GM12878 (cell line): ENCODE data around the gene CD300E. TPM values are rescaled to one million over a fixed set of nuclear protein-coding genes. Genes with fewer than 3 reads are reported as not detected.

ENCODE experiments used
- ATAC-seq: fragments of 200-7000 bp; cut with Tn5 transposase; 3 replicates; pipeline ENCODE4 v1.9.1; 2020; ENCODE audit warnings: mild to moderate bottlenecking, moderate library complexity
- BruUV-seq: library from RNA; stranded (reverse); fragments of 400-500 nt; replicated peaks from 2 replicates; lab custom pipeline; 2021; lab: Mats Ljungman, UMichigan
- CTCF ChIA-PET: fragments of 300-600 bp; sonication (Branson Sonifier 250); formaldehyde crosslinking; extraction: SDS; loops from one replicate; lab custom pipeline; 2021; ENCODE audit warnings: inconsistent platforms; lab: Yijun Ruan, JAX
- POLR2A ChIA-PET: fragments of 350-600 bp; formaldehyde crosslinking; extraction: SDS; loops from one replicate; lab custom pipeline; 2021; ENCODE audit warnings: inconsistent platforms; lab: Charles Lee
- RAD21 ChIA-PET: fragments of 300-600 bp; sonication (Branson Sonifier 250); formaldehyde crosslinking; loops from one replicate; lab custom pipeline; 2023; ENCODE audit warnings: antibody characterized with exemption; ENCODE audit not compliant: unreplicated experiment; lab: Charles Lee
- SMC1A ChIA-PET: fragments of 300-600 bp; sonication (Branson Sonifier 250); formaldehyde crosslinking; loops from one replicate; lab custom pipeline; 2023; ENCODE audit not compliant: unreplicated experiment, uncharacterized antibody; lab: Charles Lee
- DNase-seq: peaks from one replicate; pipeline ENCODE4 v3.0.0-alpha.2; 2011; ENCODE audit warnings: low read depth, low spot score
- FAIRE-seq: peaks from 3 replicates; lab custom pipeline; 2011; peaks lifted over from hg19 to GRCh38; lab: Jason Lieb, UNC
- H2AFZ ChIP-seq: 2 replicates; pipeline ENCODE4 v1.6.0; 2011; ENCODE audit warnings: low read depth, low read length, control low read depth; ENCODE audit not compliant: control insufficient read depth
- H3K27ac ChIP-seq: 2 replicates; pipeline ENCODE4 v1.5.1; 2011; ENCODE audit warnings: control low read depth; ENCODE audit not compliant: control insufficient read depth, insufficient read depth
- H3K27me3 ChIP-seq, 2 experiments: replicated peaks in 1 of 2; 2 replicates each; pipeline versions ENCODE4 v1.6.0 to v1.6.1; 2011; ENCODE audit warnings: low read length in 1 of 2; ENCODE audit not compliant: control insufficient read depth in 2 of 2, insufficient read depth in 2 of 2
- H3K36me3 ChIP-seq, 2 experiments: 2 replicates each; pipeline ENCODE4 v1.5.1; 2011; ENCODE audit warnings: low read length in 1 of 2; ENCODE audit not compliant: control insufficient read depth in 2 of 2, insufficient read depth in 2 of 2
- H3K4me1 ChIP-seq: 2 replicates; pipeline ENCODE4 v1.6.1; 2011; ENCODE audit warnings: mild to moderate bottlenecking, low read length, moderate library complexity, mixed read lengths; ENCODE audit not compliant: control insufficient read depth, insufficient read depth
- H3K4me2 ChIP-seq: 2 replicates; pipeline ENCODE4 v1.6.0; 2011; ENCODE audit warnings: control low read depth; ENCODE audit not compliant: control insufficient read depth, insufficient read depth
- H3K4me3 ChIP-seq: fragments of 200-600 bp; sonication (generic); 2 replicates; pipeline ENCODE4 v1.5.1; 2016
- H3K79me2 ChIP-seq: 2 replicates; pipeline ENCODE4 v1.6.0; 2011; ENCODE audit warnings: low read length; ENCODE audit not compliant: control insufficient read depth, insufficient read depth
- H3K9ac ChIP-seq: 2 replicates; pipeline ENCODE4 v1.8.0; 2011; ENCODE audit warnings: low read length, control low read depth, mixed read lengths; ENCODE audit not compliant: control insufficient read depth, insufficient read depth
- H3K9me3 ChIP-seq: replicated peaks from 3 replicates; pipeline ENCODE4 v1.5.1; 2011; ENCODE audit warnings: mild to moderate bottlenecking, low read length; ENCODE audit not compliant: control insufficient read depth, insufficient read depth
- H4K20me1 ChIP-seq: 2 replicates; pipeline ENCODE4 v1.6.0; 2011; ENCODE audit not compliant: control insufficient read depth, insufficient read depth
- BCL3 ChIP-seq: IDR thresholded peaks from 2 replicates; pipeline ENCODE4 v1.6.1; 2011; ENCODE audit warnings: borderline replicate concordance, low read depth, mild to moderate bottlenecking, moderate library complexity, low read length; ENCODE audit not compliant: insufficient read depth, poor library complexity, severe bottlenecking
- CUX1 ChIP-seq: IDR thresholded peaks from 2 replicates; pipeline ENCODE4 v1.6.1; 2012; ENCODE audit warnings: improper control_type of control experiment, low read depth, low read length; ENCODE audit not compliant: insufficient replicate concordance
- MYB ChIP-seq: fragments of 150-350 bp; IDR thresholded peaks from 2 replicates; pipeline ENCODE4 v1.6.1; 2014; ENCODE audit warnings: mild to moderate bottlenecking, low read depth, low read length, borderline replicate concordance
- PRDM15 ChIP-seq: fragments of 450-650 bp; formaldehyde crosslinking; IDR thresholded peaks from 2 replicates; pipeline ENCODE4 v1.4.0; 2020; ENCODE audit warnings: mild to moderate bottlenecking, moderate library complexity
- SMAD5 ChIP-seq: IDR thresholded peaks from 2 replicates; pipeline ENCODE4 v1.6.1; 2016; ENCODE audit warnings: antibody characterized with exemption, low read depth
- WGBS: methylation state at CpG from one replicate; pipeline ENCODE4 v1.1.6; 2016; ENCODE audit warnings: low lambda C conversion rate; ENCODE audit not compliant: insufficient replicate concordance, insufficient coverage; ENCODE audit errors: missing lambda C conversion rate; 5-methylcytosine and 5-hydroxymethylcytosine counted together
- in situ Hi-C: fragments of 300-500 bp; cut with MboI; formaldehyde crosslinking; loops from 9 replicates; pipeline ENCODE4 v1.14.3; 2018; ENCODE audit warnings: mixed read lengths
- intact Hi-C: fragments of 100-400 bp; cut with micrococcal nuclease; formaldehyde crosslinking; loops from one replicate; pipeline ENCODE4 v1.14.2; 2022; ENCODE audit not compliant: unreplicated experiment
- polyA plus RNA-seq, 11 experiments: library from polyadenylated mRNA; depleted of rRNA in 4 of 11; unstranded in 6 of 11; stranded (reverse) in 5 of 11; fragments of >200 nt; fragmentation: Nextera tagmentation in 4 of 11; fragmentation: Illumina TruSeq in 1 of 11; extraction: Ambion mirVana in 4 of 11; extraction: Trizol in 1 of 11; gene quantifications; 1 replicate in 1 of 11; 2 replicates in 10 of 11; pipeline versions ENCODE4 v1.2.1 to v1.2.3, GENCODE V29; 2011 to 2016; ENCODE audit warnings: inconsistent platforms in 2 of 11, missing spikeins in 2 of 11, low read depth in 1 of 11
- total RNA-seq, 4 experiments: library from RNA; depleted of rRNA in 3 of 4; stranded (reverse); fragments of >200 nt in 3 of 4; fragmentation: Illumina TruSeq in 1 of 4; extraction: Trizol in 1 of 4; gene quantifications; 2 replicates each; pipeline versions ENCODE4 v1.2.1 to v1.2.3, GENCODE V29; 2013 to 2021

Gene CD300E
- total and polyA plus RNA-seq, 10 of the 15 experiments (the other 5 are each of a cell fraction or from before 2014, with no cell fraction given): not detected

DNA sequence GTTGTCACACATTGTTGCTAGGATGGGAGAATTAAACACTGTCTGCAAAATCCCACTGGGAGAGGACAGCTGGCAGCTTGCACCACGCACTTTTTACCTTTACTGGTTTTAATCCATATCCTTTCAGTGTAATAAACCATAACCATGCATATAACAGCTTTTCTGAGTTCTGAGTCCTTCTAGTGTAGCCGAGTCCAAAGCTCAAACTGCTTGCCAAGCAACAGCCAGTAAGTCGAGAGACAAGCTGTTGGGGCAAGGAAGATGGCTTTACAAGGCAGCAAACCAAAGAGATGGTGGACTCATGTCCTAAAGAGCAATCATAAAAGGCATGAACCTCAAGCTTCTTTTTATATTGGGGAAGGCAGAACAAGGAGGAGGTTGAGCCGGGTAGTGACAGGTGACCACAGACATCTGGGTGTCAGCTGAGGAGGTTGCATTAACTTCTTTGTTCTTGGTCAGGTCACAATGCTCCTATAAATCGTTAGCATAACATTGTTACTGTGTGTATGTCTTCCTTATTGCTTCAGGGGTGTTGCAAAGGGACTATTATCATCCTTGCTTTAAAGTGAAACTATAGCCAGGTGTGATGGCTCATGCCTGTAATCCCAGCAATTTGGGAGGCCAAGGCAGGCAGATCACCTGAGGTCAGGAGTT is 48.9 kb downstream of the CD300E start:
- H3K4me1 ChIP-seq: no peaks in the 10 kb centered on the region
- POLR2A ChIA-PET: interaction anchor here (0.5 kb wide), 1 partner anchor 231 kb away, joined by 3 read pairs; no protein-coding TSS in a partner anchor
- RAD21 ChIA-PET: interaction anchor here (1.0 kb wide), 1 partner anchor 163 kb away, joined by 3 read pairs; no protein-coding TSS in a partner anchor
- peaks cover 0 to 3% of the 10 kb centered on the region in 2 experiments; a peak in 1 of 4 replicates for H3K27me3 ChIP-seq
- H2AFZ ChIP-seq: no peak overlapping the region
- H3K9ac ChIP-seq: no peak overlapping the region
- no peak overlapping the region for H3K4me3 ChIP-seq
- intact Hi-C loops: no loop called here
- SMC1A ChIA-PET: interaction anchor here (0.8 to 1.4 kb wide), 2 partner anchors 12 to 26 kb away, joined by 3 read pairs; no protein-coding TSS in a partner anchor
- no peak for TF ChIP-seq MYB
- no peak for TF ChIP-seq BCL3
- TF ChIP-seq PRDM15 (CRISPR knock-in tag): no peak
- TF ChIP-seq SMAD5: no peak
- no peak for TF ChIP-seq CUX1
- TF ChIP-seq, all 136 proteins: peak for 0
- Histone ChIP-seq H4K20me1 (no peaks in the 10 kb centered on the region), H3K27ac (no peak overlapping the region), H3K4me2 (no peak overlapping the region), H3K9me3 (no peaks in the 10 kb centered on the region), H3K79me2 (no peaks in the 10 kb centered on the region), H3K36me3 (no peaks in the 10 kb centered on the region)
- FAIRE-seq (no peak), DNase-seq (no peak), ATAC-seq (no peak)
- CTCF ChIA-PET: interaction anchor here (0.6 to 1.6 kb wide), 5 partner anchors 17 to 180 kb away, joined by 3 to 8 read pairs (median 4); partner anchors contain the start of gene CD300LD
- BruUV-seq: no TSS peak
- in situ Hi-C loops: loop anchor here (10.0 kb wide), 1 partner anchor 60 kb away; no protein-coding TSS in a partner anchor
- 1% methylated on average over 5 of the region's 5 CpGs for WGBS
